OCI-LY7 (cell line): ENCODE data around the gene PLEKHA6. TPM values are rescaled to one million over a fixed set of nuclear protein-coding genes. Genes with fewer than 3 reads are reported as not detected.

ENCODE experiments used
- BruUV-seq: library from RNA; stranded (reverse); fragments of 400-500 nt; replicated peaks from 2 replicates; lab custom pipeline; 2021; lab: Mats Ljungman, UMichigan
- CTCF ChIA-PET: fragments of 300-600 bp; sonication (Branson Sonifier 250); formaldehyde crosslinking; loops from one replicate; lab custom pipeline; 2022; ENCODE audit warnings: antibody characterized with exemption; ENCODE audit not compliant: unreplicated experiment; lab: Charles Lee
- POLR2A ChIA-PET: fragments of 300-600 bp; sonication (Branson Sonifier 250); formaldehyde crosslinking; loops from one replicate; lab custom pipeline; 2022; ENCODE audit warnings: antibody characterized with exemption; lab: Charles Lee
- DNase-seq: peaks from one replicate; pipeline ENCODE4 v3.0.0-alpha.2; 2015; ENCODE audit warnings: low spot score
- H2AFZ ChIP-seq: fragments of 200-600 bp; sonication (generic), shearing (Covaris generic); 2 replicates; pipeline ENCODE4 v1.6.1; 2014; ENCODE audit warnings: mild to moderate bottlenecking, antibody characterized with exemption, low read length, moderate library complexity
- H3K27ac ChIP-seq: fragments of 200-600 bp; sonication (generic); 2 replicates; pipeline ENCODE4 v1.5.1; 2014; ENCODE audit warnings: mixed run types, low read depth, mild to moderate bottlenecking, moderate library complexity, low read length, inconsistent platforms; ENCODE audit not compliant: poor library complexity, severe bottlenecking
- H3K36me3 ChIP-seq: fragments of 200-600 bp; sonication (generic); 2 replicates; pipeline ENCODE4 v1.6.1; 2014; ENCODE audit warnings: mild to moderate bottlenecking, antibody characterized with exemption, low read length, moderate library complexity, mixed read lengths; ENCODE audit not compliant: insufficient read depth
- H3K4me1 ChIP-seq: fragments of 200-600 bp; sonication (generic); 2 replicates; pipeline ENCODE4 v1.5.1; 2014; ENCODE audit warnings: mild to moderate bottlenecking, low read length; ENCODE audit not compliant: insufficient read depth, poor library complexity, severe bottlenecking
- H3K4me2 ChIP-seq: fragments of 200-600 bp; sonication (generic); 2 replicates; pipeline ENCODE4 v1.6.1; 2014; ENCODE audit warnings: mild to moderate bottlenecking, low read length
- H3K4me3 ChIP-seq: fragments of 200-600 bp; sonication (generic); 2 replicates; pipeline ENCODE4 v1.5.1; 2014; ENCODE audit warnings: mild to moderate bottlenecking, low read depth, low read length; ENCODE audit not compliant: poor library complexity, severe bottlenecking
- H3K79me2 ChIP-seq: fragments of 200-600 bp; sonication (generic); 2 replicates; pipeline ENCODE4 v1.6.1; 2016; ENCODE audit warnings: low read depth, mild to moderate bottlenecking, low read length, moderate library complexity, mixed read lengths; ENCODE audit not compliant: insufficient read depth
- H3K9me2 ChIP-seq: fragments of 200-600 bp; sonication (generic); 2 replicates; pipeline ENCODE4 v1.6.1; 2016; ENCODE audit warnings: mild to moderate bottlenecking, low read length, mixed read lengths; ENCODE audit not compliant: insufficient read depth
- H3K9me3 ChIP-seq: fragments of 200-600 bp; sonication (generic); 2 replicates; pipeline ENCODE4 v1.6.1; 2014; ENCODE audit warnings: mild to moderate bottlenecking, mixed run types, low read length, mixed read lengths
- H4K20me1 ChIP-seq: fragments of 200-600 bp; sonication (generic); 2 replicates; pipeline ENCODE4 v1.6.1; 2014; ENCODE audit warnings: mild to moderate bottlenecking, antibody characterized with exemption, low read length, moderate library complexity, mixed read lengths; ENCODE audit not compliant: insufficient read depth
- CTCF ChIP-seq: fragments of 200-600 bp; sonication (generic); conservative IDR thresholded peaks from 2 replicates; pipeline ENCODE4 v1.5.1; 2014; ENCODE audit warnings: mild to moderate bottlenecking, antibody characterized with exemption, low read length, moderate library complexity, mixed read lengths
- EZH2phosphoT487 ChIP-seq: fragments of 200-600 bp; sonication (generic); IDR thresholded peaks from 2 replicates; pipeline ENCODE4 v1.6.1; 2018; ENCODE audit warnings: low read depth, borderline replicate concordance, mild to moderate bottlenecking, mixed run types, antibody characterized with exemption, low read length, moderate library complexity, mixed read lengths
- intact Hi-C: fragments of 100-400 bp; cut with micrococcal nuclease; formaldehyde crosslinking; loops from one replicate; pipeline ENCODE4 v1.10.0; 2022; ENCODE audit not compliant: unreplicated experiment
- total RNA-seq, 2 experiments: library from RNA; depleted of rRNA in 1 of 2; stranded (reverse); fragments of >200 nt in 1 of 2; shearing (Covaris generic) in 1 of 2; gene quantifications; 2 replicates each; pipeline ENCODE4 v1.2.3, GENCODE V29; 2014 to 2022

PLEKHA6 gene
- total RNA-seq, 2 experiments from 2014 or later, result not detected

GRCh38 chr1:204391629-204392028, 31.9 kb upstream of the PLEKHA6 start:
- H3K4me2 ChIP-seq, result no peak overlapping the region
- no peak overlapping the region for H3K27ac ChIP-seq
- intact Hi-C loops, result no loop called here
- no peaks in the 10 kb centered on the region for H4K20me1 ChIP-seq
- H3K9me2 ChIP-seq, result no peaks in the 10 kb centered on the region
- no peaks in the 10 kb centered on the region for H3K79me2 ChIP-seq
- no peak for DNase-seq
- H2AFZ ChIP-seq, result no peak overlapping the region
- H3K36me3 ChIP-seq, result peaks cover 14% of the 10 kb centered on the region
- no TSS peak for BruUV-seq
- no peaks in the 10 kb centered on the region for H3K9me3 ChIP-seq
- no peaks in the 10 kb centered on the region for H3K4me1 ChIP-seq
- CTCF ChIA-PET, result no interaction called here
- H3K4me3 ChIP-seq, result no peak overlapping the region
- TF ChIP-seq CTCF (no peak), EZH2phosphoT487 (no peak)
- POLR2A ChIA-PET, result no interaction called here

GRCh38 chr1:204390751-204391466, 31.2 kb upstream of the PLEKHA6 start:
- ChIA-PET POLR2A (no interaction called here), CTCF (no interaction called here)

More at GRCh38 chr1:204390751-204391466, 31.2 kb upstream of the PLEKHA6 start:
- H3K9me2 ChIP-seq, result no peaks in the 10 kb centered on the region
- no TSS peak for BruUV-seq
- peaks cover 7% of the 10 kb centered on the region for H3K36me3 ChIP-seq
- no peaks in the 10 kb centered on the region for H4K20me1 ChIP-seq
- no peaks in the 10 kb centered on the region for H3K9me3 ChIP-seq
- H3K4me1 ChIP-seq, result no peaks in the 10 kb centered on the region
- no peak overlapping the region for H3K4me2 ChIP-seq
- no peak for DNase-seq
- no peak overlapping the region for H3K27ac ChIP-seq
- H2AFZ ChIP-seq, result no peak overlapping the region
- H3K4me3 ChIP-seq, result no peak overlapping the region
- H3K79me2 ChIP-seq, result no peaks in the 10 kb centered on the region
- TF ChIP-seq EZH2phosphoT487 (no peak), CTCF (no peak)
- intact Hi-C loops, result no loop called here
